GM23338 (cell line): ENCODE data around the gene HNMT. TPM values are rescaled to one million over a fixed set of nuclear protein-coding genes. Genes with fewer than 3 reads are reported as not detected.

ENCODE experiments used
- ATAC-seq: fragments of 200-7000 bp; cut with Tn5 transposase; 3 replicates; pipeline ENCODE4 v1.9.1; 2020
- DNase-seq: peaks from one replicate; pipeline ENCODE4 v3.0.0-alpha.2; 2015; ENCODE audit warnings: low spot score
- H2AFZ ChIP-seq: fragments of 200-600 bp; sonication (generic); 2 replicates; pipeline ENCODE4 v1.8.0; 2016; ENCODE audit warnings: antibody characterized with exemption, mild to moderate bottlenecking, moderate library complexity
- H3F3A ChIP-seq: fragments of 200-600 bp; sonication (generic); replicated peaks from 2 replicates; pipeline ENCODE4 v1.8.0; 2017; ENCODE audit warnings: antibody characterized with exemption, mixed run types, low read depth
- H3K27ac ChIP-seq: fragments of 200-600 bp; sonication (generic); 2 replicates; pipeline ENCODE4 v1.6.1; 2016; ENCODE audit warnings: low read depth
- H3K27me3 ChIP-seq: fragments of 200-600 bp; sonication (generic); 2 replicates; pipeline ENCODE4 v1.8.0; 2016; ENCODE audit warnings: mild to moderate bottlenecking, mixed run types, moderate library complexity; ENCODE audit not compliant: insufficient read depth
- H3K36me3 ChIP-seq: fragments of 200-600 bp; sonication (generic); 2 replicates; pipeline ENCODE4 v1.8.0; 2016; ENCODE audit warnings: mild to moderate bottlenecking; ENCODE audit not compliant: insufficient read depth
- H3K4me1 ChIP-seq: fragments of 200-600 bp; sonication (generic); 2 replicates; pipeline ENCODE4 v1.8.0; 2016; ENCODE audit warnings: mild to moderate bottlenecking, moderate library complexity; ENCODE audit not compliant: insufficient read depth
- H3K4me2 ChIP-seq: fragments of 200-600 bp; sonication (generic); 2 replicates; pipeline ENCODE4 v1.7.1; 2017; ENCODE audit warnings: mixed run types
- H3K4me3 ChIP-seq: fragments of 200-600 bp; sonication (generic); 2 replicates; pipeline ENCODE4 v1.6.1; 2016; ENCODE audit warnings: mixed run types
- H3K79me2 ChIP-seq: fragments of 200-600 bp; sonication (generic); replicated peaks from 2 replicates; pipeline ENCODE4 v1.8.0; 2017; ENCODE audit warnings: mild to moderate bottlenecking; ENCODE audit not compliant: insufficient read depth
- H3K9me2 ChIP-seq: fragments of 200-600 bp; sonication (generic); 2 replicates; pipeline ENCODE4 v1.8.0; 2017; ENCODE audit not compliant: insufficient read depth
- H4K20me1 ChIP-seq: fragments of 200-600 bp; sonication (generic); replicated peaks from 2 replicates; pipeline ENCODE4 v1.8.0; 2017; ENCODE audit warnings: mild to moderate bottlenecking; ENCODE audit not compliant: insufficient read depth
- H3K27ac Mint-ChIP-seq: 2 replicates; pipeline ENCODE4 v1.8.0; 2020; ENCODE audit warnings: inconsistent platforms, mild to moderate bottlenecking, moderate library complexity, mixed read lengths
- H3K27me3 Mint-ChIP-seq: 3 replicates; pipeline ENCODE4 v1.8.0; 2022; ENCODE audit warnings: low read depth, mild to moderate bottlenecking, moderate library complexity, mixed read lengths, inconsistent platforms; ENCODE audit not compliant: insufficient read depth, poor library complexity
- H3K36me3 Mint-ChIP-seq: 3 replicates; pipeline ENCODE4 v1.8.0; 2021; ENCODE audit warnings: low read depth, mild to moderate bottlenecking, inconsistent platforms, moderate library complexity, mixed read lengths
- H3K4me1 Mint-ChIP-seq: 3 replicates; pipeline ENCODE4 v1.8.0; 2020; ENCODE audit warnings: mild to moderate bottlenecking, inconsistent platforms, mixed read lengths
- H3K4me3 Mint-ChIP-seq: 3 replicates; pipeline ENCODE4 v1.8.0; 2021; ENCODE audit warnings: moderate library complexity, mild to moderate bottlenecking, inconsistent platforms, mixed read lengths
- H3K9me3 Mint-ChIP-seq: 3 replicates; pipeline ENCODE4 v1.8.0; 2020; ENCODE audit warnings: moderate library complexity, mild to moderate bottlenecking, inconsistent platforms, mixed read lengths
- CREB1 ChIP-seq: fragments of 250-450 bp; sonication (Bioruptor Pico); IDR thresholded peaks from 2 replicates; pipeline ENCODE4 v1.5.0; 2020; ENCODE audit warnings: low read depth, mild to moderate bottlenecking, moderate library complexity
- JUNB ChIP-seq: IDR thresholded peaks from one replicate; pipeline ENCODE4 v1.6.1; 2016; ENCODE audit warnings: antibody characterized with exemption; ENCODE audit not compliant: unreplicated experiment
- STAT1 ChIP-seq: IDR thresholded peaks from one replicate; pipeline ENCODE4 v1.6.1; 2016; ENCODE audit warnings: antibody characterized with exemption; ENCODE audit not compliant: unreplicated experiment
- ZNF114 ChIP-seq: fragments of 250-450 bp; sonication (Bioruptor Pico); IDR thresholded peaks from 2 replicates; pipeline ENCODE4 v1.5.0; 2020; ENCODE audit warnings: mild to moderate bottlenecking, moderate library complexity
- ZNF331 ChIP-seq: fragments of 250-450 bp; sonication (Bioruptor Pico); IDR thresholded peaks from 2 replicates; pipeline ENCODE4 v1.5.0; 2020; ENCODE audit warnings: low read depth, mild to moderate bottlenecking, moderate library complexity
- polyA plus RNA-seq: library from polyadenylated mRNA; unstranded; fragments of >200 nt; fragmentation: Nextera tagmentation; extraction: Ambion mirVana; gene quantifications from 2 replicates; pipeline ENCODE4 v1.2.1, GENCODE V29; 2016
- total RNA-seq: library from RNA; depleted of rRNA; stranded (reverse); fragments of >200 nt; shearing (Covaris generic); gene quantifications from 2 replicates; pipeline ENCODE4 v1.2.3, GENCODE V29; 2014
- TF ChIP-seq, protein P1 (sequence below): IDR thresholded peaks from 2 replicates; pipeline ENCODE4 v1.6.1; 2016; ENCODE audit warnings: antibody characterized with exemption
- TF ChIP-seq, protein P2 (sequence below), 2 experiments: fragments of 200-600 bp in 1 of 2; sonication (generic) in 1 of 2; conservative IDR thresholded peaks; 2 replicates each; pipeline versions ENCODE4 v1.5.1 to v1.6.1; 2016 to 2017; ENCODE audit warnings: antibody characterized with exemption in 2 of 2, low read depth in 2 of 2, mild to moderate bottlenecking in 2 of 2, moderate library complexity in 1 of 2
- TF ChIP-seq, protein P3 (sequence below): fragments of 250-450 bp; sonication (Bioruptor Pico); IDR thresholded peaks from 2 replicates; pipeline ENCODE4 v1.5.0; 2020; ENCODE audit warnings: mild to moderate bottlenecking, moderate library complexity

HNMT gene
- total and polyA plus RNA-seq, 2 experiments from 2014 or later, result 3.3 to 3.4 TPM

DNA sequence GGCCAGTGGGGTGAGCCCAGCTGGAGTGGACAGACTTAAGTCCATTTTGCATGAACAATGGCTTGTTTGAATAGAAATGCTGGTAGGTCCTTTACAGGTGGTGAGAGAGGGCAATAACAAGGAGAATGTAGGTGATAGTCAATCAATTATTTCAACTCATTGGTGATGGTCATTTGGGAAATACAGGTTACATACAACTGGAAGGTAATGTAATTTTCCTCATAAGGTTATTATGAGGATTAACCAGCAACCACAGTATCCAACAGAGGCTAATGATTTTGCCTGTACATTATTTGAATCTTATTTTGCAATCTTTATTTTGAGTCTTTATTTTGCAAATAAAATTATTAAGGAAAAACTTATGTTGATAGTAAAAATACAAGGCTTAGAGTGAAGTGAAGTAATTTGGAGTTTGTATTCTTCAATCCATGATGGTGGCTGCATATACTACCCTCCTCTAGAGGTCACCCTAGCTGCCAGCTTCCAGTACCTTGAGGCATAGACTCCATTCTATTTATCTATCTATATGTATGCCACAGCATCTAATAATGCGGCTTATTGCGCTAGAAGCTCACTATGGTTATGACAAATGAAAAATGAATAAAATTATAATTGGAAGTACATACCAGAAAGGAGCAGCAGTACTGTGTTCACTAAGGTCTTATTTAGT, 20.5 kb upstream of the HNMT start:
- Mint-ChIP-seq H3K27ac (no peak overlapping the region), H3K27me3 (peaks cover 1% of the 10 kb centered on the region), H3K36me3 (no peaks in the 10 kb centered on the region), H3K9me3 (no peaks in the 10 kb centered on the region), H3K4me3 (no peak overlapping the region), H3K4me1 (peaks cover 7% of the 10 kb centered on the region)
- Histone ChIP-seq H3K36me3 (no peaks in the 10 kb centered on the region), H3F3A (no peaks in the 10 kb centered on the region), H3K27ac (no peak overlapping the region), H2AFZ (no peak overlapping the region), H3K79me2 (no peaks in the 10 kb centered on the region), H3K27me3 (peaks cover 18% of the 10 kb centered on the region), H3K4me3 (no peak overlapping the region), H4K20me1 (no peaks in the 10 kb centered on the region; the same call in 1 of the 2 replicates), H3K4me1 (no peaks in the 10 kb centered on the region), H3K4me2 (no peak overlapping the region), H3K9me2 (no peaks in the 10 kb centered on the region)
- ATAC-seq, result peak; percentile 30; the same call in 1 of the 3 replicates
- DNase-seq, result peak; percentile 9
- TF ChIP-seq, protein P1, sequence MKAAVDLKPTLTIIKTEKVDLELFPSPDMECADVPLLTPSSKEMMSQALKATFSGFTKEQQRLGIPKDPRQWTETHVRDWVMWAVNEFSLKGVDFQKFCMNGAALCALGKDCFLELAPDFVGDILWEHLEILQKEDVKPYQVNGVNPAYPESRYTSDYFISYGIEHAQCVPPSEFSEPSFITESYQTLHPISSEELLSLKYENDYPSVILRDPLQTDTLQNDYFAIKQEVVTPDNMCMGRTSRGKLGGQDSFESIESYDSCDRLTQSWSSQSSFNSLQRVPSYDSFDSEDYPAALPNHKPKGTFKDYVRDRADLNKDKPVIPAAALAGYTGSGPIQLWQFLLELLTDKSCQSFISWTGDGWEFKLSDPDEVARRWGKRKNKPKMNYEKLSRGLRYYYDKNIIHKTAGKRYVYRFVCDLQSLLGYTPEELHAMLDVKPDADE, result no peak
- TF ChIP-seq, protein P2, sequence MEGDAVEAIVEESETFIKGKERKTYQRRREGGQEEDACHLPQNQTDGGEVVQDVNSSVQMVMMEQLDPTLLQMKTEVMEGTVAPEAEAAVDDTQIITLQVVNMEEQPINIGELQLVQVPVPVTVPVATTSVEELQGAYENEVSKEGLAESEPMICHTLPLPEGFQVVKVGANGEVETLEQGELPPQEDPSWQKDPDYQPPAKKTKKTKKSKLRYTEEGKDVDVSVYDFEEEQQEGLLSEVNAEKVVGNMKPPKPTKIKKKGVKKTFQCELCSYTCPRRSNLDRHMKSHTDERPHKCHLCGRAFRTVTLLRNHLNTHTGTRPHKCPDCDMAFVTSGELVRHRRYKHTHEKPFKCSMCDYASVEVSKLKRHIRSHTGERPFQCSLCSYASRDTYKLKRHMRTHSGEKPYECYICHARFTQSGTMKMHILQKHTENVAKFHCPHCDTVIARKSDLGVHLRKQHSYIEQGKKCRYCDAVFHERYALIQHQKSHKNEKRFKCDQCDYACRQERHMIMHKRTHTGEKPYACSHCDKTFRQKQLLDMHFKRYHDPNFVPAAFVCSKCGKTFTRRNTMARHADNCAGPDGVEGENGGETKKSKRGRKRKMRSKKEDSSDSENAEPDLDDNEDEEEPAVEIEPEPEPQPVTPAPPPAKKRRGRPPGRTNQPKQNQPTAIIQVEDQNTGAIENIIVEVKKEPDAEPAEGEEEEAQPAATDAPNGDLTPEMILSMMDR (conservative IDR thresholded peaks at IDR 0.05; ENCODE audit: low read depth in 2 of 2), result peak; percentile 40 to 48; a peak in 3 of 4 replicates

DNA sequence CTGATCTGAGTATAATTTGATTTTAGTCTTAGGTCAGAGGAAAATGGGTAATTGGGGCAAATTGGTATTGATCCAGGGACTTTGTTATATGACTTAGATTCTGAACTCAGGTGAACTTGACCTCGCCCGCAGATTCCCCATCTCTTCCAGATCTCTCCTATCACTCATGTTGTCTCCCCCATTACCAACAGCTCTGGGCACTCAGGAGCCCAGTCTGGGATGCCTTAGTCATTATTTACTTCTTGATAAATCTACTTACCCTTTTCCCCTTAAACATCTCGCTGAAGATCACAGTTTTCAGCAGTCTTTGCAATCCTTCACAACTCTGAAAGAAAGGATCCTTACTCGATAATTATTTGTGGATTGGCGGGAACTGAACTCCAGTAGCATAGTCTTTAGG, 19.6 kb upstream of the HNMT start:
- no peak for ATAC-seq
- no peaks in the 10 kb centered on the region for H3K36me3 ChIP-seq
- no peaks in the 10 kb centered on the region for H3K36me3 Mint-ChIP-seq
- no peaks in the 10 kb centered on the region for H3K9me3 Mint-ChIP-seq
- no peak overlapping the region for H3K4me2 ChIP-seq
- DNase-seq, result no peak
- H3K4me3 ChIP-seq, result no peak overlapping the region
- no peak overlapping the region; the same call in 1 of the 2 replicates for H2AFZ ChIP-seq
- no peak overlapping the region for H3K27ac ChIP-seq
- no peaks in the 10 kb centered on the region for H3K4me1 ChIP-seq
- no peaks in the 10 kb centered on the region for H3K9me2 ChIP-seq
- H3K79me2 ChIP-seq, result no peaks in the 10 kb centered on the region
- H4K20me1 ChIP-seq, result no peaks in the 10 kb centered on the region; the same call in 1 of the 2 replicates
- peaks cover 18% of the 10 kb centered on the region for H3K27me3 ChIP-seq
- H3F3A ChIP-seq, result no peaks in the 10 kb centered on the region
- H3K27me3 Mint-ChIP-seq, result peaks cover 1% of the 10 kb centered on the region
- no peak overlapping the region for H3K27ac Mint-ChIP-seq
- no peak overlapping the region for H3K4me3 Mint-ChIP-seq
- H3K4me1 Mint-ChIP-seq, result peaks cover 7% of the 10 kb centered on the region
- TF ChIP-seq JUNB, result no peak
- TF ChIP-seq, protein P3, sequence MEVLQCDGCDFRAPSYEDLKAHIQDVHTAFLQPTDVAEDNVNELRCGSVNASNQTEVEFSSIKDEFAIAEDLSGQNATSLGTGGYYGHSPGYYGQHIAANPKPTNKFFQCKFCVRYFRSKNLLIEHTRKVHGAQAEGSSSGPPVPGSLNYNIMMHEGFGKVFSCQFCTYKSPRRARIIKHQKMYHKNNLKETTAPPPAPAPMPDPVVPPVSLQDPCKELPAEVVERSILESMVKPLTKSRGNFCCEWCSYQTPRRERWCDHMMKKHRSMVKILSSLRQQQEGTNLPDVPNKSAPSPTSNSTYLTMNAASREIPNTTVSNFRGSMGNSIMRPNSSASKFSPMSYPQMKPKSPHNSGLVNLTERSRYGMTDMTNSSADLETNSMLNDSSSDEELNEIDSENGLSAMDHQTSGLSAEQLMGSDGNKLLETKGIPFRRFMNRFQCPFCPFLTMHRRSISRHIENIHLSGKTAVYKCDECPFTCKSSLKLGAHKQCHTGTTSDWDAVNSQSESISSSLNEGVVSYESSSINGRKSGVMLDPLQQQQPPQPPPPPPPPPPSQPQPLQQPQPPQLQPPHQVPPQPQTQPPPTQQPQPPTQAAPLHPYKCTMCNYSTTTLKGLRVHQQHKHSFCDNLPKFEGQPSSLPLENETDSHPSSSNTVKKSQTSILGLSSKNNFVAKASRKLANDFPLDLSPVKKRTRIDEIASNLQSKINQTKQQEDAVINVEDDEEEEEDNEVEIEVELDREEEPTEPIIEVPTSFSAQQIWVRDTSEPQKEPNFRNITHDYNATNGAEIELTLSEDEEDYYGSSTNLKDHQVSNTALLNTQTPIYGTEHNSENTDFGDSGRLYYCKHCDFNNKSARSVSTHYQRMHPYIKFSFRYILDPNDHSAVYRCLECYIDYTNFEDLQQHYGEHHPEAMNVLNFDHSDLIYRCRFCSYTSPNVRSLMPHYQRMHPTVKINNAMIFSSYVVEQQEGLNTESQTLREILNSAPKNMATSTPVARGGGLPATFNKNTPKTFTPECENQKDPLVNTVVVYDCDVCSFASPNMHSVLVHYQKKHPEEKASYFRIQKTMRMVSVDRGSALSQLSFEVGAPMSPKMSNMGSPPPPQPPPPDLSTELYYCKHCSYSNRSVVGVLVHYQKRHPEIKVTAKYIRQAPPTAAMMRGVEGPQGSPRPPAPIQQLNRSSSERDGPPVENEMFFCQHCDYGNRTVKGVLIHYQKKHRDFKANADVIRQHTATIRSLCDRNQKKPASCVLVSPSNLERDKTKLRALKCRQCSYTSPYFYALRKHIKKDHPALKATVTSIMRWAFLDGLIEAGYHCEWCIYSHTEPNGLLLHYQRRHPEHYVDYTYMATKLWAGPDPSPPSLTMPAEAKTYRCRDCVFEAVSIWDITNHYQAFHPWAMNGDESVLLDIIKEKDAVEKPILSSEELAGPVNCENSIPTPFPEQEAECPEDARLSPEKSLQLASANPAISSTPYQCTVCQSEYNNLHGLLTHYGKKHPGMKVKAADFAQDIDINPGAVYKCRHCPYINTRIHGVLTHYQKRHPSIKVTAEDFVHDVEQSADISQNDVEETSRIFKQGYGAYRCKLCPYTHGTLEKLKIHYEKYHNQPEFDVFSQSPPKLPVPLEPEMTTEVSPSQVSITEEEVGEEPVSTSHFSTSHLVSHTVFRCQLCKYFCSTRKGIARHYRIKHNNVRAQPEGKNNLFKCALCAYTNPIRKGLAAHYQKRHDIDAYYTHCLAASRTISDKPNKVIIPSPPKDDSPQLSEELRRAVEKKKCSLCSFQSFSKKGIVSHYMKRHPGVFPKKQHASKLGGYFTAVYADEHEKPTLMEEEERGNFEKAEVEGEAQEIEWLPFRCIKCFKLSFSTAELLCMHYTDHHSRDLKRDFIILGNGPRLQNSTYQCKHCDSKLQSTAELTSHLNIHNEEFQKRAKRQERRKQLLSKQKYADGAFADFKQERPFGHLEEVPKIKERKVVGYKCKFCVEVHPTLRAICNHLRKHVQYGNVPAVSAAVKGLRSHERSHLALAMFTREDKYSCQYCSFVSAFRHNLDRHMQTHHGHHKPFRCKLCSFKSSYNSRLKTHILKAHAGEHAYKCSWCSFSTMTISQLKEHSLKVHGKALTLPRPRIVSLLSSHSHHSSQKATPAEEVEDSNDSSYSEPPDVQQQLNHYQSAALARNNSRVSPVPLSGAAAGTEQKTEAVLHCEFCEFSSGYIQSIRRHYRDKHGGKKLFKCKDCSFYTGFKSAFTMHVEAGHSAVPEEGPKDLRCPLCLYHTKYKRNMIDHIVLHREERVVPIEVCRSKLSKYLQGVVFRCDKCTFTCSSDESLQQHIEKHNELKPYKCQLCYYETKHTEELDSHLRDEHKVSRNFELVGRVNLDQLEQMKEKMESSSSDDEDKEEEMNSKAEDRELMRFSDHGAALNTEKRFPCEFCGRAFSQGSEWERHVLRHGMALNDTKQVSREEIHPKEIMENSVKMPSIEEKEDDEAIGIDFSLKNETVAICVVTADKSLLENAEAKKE (CRISPR knock-in tag), result no peak
- no peak for TF ChIP-seq STAT1
- TF ChIP-seq, protein P1, result no peak
- TF ChIP-seq ZNF331 (CRISPR knock-in tag), result no peak
- no peak for TF ChIP-seq CREB1 (CRISPR knock-in tag)
- no peak for TF ChIP-seq ZNF114
